Aorta (tissue), 5 donors: ENCODE results near the gene WDFY1. TPM values are rescaled to one million over a fixed set of nuclear protein-coding genes. Genes with fewer than 3 reads are reported as not detected.

Experiments
- ATAC-seq: fragments of 200-7000 bp; cut with Tn5 transposase; one replicate; pipeline ENCODE4 v1.9.1; 2022; ENCODE audit warnings: moderate library complexity; ENCODE audit not compliant: low FRiP score
- DNase-seq, 2 donors: peaks; one replicate each; pipeline ENCODE4 v3.0.0-alpha.2; 2020
- H3K27ac ChIP-seq, 2 donors: one replicate each; pipeline ENCODE4 v1.5.1; 2013; ENCODE audit warnings: low read length in 2 of 2, mild to moderate bottlenecking in 2 of 2, moderate library complexity in 2 of 2, control low read depth in 1 of 2, inconsistent platforms in 1 of 2, low read depth in 1 of 2
- H3K27me3 ChIP-seq, 2 donors: one replicate each; pipeline ENCODE4 v1.6.1; 2013; ENCODE audit warnings: control low read depth in 1 of 2, low read length in 1 of 2, mild to moderate bottlenecking in 1 of 2, moderate library complexity in 1 of 2; ENCODE audit not compliant: insufficient read depth in 2 of 2, control insufficient read depth in 1 of 2
- H3K36me3 ChIP-seq, 2 donors: one replicate each; pipeline ENCODE4 v1.6.1; 2013; ENCODE audit warnings: control low read depth in 1 of 2, low read length in 1 of 2, mild to moderate bottlenecking in 1 of 2; ENCODE audit not compliant: insufficient read depth in 2 of 2, control insufficient read depth in 1 of 2
- H3K4me1 ChIP-seq, 2 donors: one replicate each; pipeline ENCODE4 v1.6.1; 2013; ENCODE audit warnings: low read length in 2 of 2, control low read depth in 1 of 2, mild to moderate bottlenecking in 1 of 2, moderate library complexity in 1 of 2; ENCODE audit not compliant: insufficient read depth in 2 of 2, control insufficient read depth in 1 of 2
- H3K4me3 ChIP-seq, 2 donors: one replicate each; pipeline ENCODE4 v1.5.1; 2013; ENCODE audit warnings: low read length in 2 of 2, control low read depth in 1 of 2, mild to moderate bottlenecking in 1 of 2
- H3K9me3 ChIP-seq: one replicate; pipeline ENCODE4 v1.6.1; 2013; ENCODE audit warnings: mild to moderate bottlenecking, low read length; ENCODE audit not compliant: control insufficient read depth
- WGBS, 2 donors: extraction: QIAGEN DNeasy Blood & Tissue Kit; methylation state at CpG; one replicate each; pipeline ENCODE4 v1.1.7; 2013; 5-methylcytosine and 5-hydroxymethylcytosine counted together
- intact Hi-C, 2 donors: fragments of 100-400 bp; cut with DNase I; formaldehyde crosslinking; loops; one replicate each; pipeline versions ENCODE4 v1.14.2 to v1.15.0; 2022
- polyA plus RNA-seq, 2 donors: library from polyadenylated mRNA; stranded (reverse); fragments of 200-250 nt; gene quantifications; one replicate each; pipeline ENCODE4 v1.2.3, GENCODE V29; 2013
- total RNA-seq, 2 donors: library from RNA; stranded (reverse); fragmentation: NEBNext Ultra II Directional; extraction: Animal tissue kit (Norgen Biotek cat#: 25700); gene quantifications; one replicate each; pipeline ENCODE4 v1.2.1, GENCODE V29; 2021
- donor health status: healthy with polysubstance abuse.
- donor health status: Bipolar disorder and iron deficiency.
- donor health status: DM: no; HTN: no; CAD: no.
- donor health status: DM: no; HTN: no; CAD: no.
- donor health status: DM: yes; HTN: yes; CAD: no.

The WDFY1 gene
- total and polyA plus RNA-seq, 4 donors, result 17.4 to 56.5 (median 37.1) TPM

GRCh38 chr2:223980803-223981202 lies 35.7 kb upstream of the WDFY1 start:
- Histone ChIP-seq H3K4me1 (no peaks in the 10 kb centered on the region), H3K9me3 (no peaks in the 10 kb centered on the region), H3K27ac (no peak overlapping the region), H3K36me3 (no peaks in the 10 kb centered on the region), H3K4me3 (no peak overlapping the region), H3K27me3 (peaks cover 0 to 3% of the 10 kb centered on the region in 2 donors)
- DNase-seq (no peak), ATAC-seq (no peak)
- intact Hi-C loops, result no loop called here
- WGBS, 2 donors, result 92% methylated on average over 4 of the region's 4 CpGs

- H3K36me3 ChIP-seq, result no peaks in the 10 kb centered on the region
- DNase-seq, result no peak
- H3K9me3 ChIP-seq, result no peaks in the 10 kb centered on the region
- H3K4me3 ChIP-seq, result no peak overlapping the region
- intact Hi-C loops, result no loop called here
- WGBS, 2 donors, result 88 to 90% methylated on average over 1 of the region's 1 CpG
- peaks cover 0 to 3% of the 10 kb centered on the region in 2 donors for H3K27me3 ChIP-seq
- no peak for ATAC-seq
- H3K4me1 ChIP-seq, result no peaks in the 10 kb centered on the region
- no peak overlapping the region for H3K27ac ChIP-seq
These were observed 35.2 kb upstream of the WDFY1 start for GRCh38 chr2:223980397-223980735.

- intact Hi-C loops, result no loop called here
- H3K36me3 ChIP-seq, result no peaks in the 10 kb centered on the region
- 90% methylated on average over 2 of the region's 2 CpGs for WGBS, 2 donors
These were observed 34.7 kb upstream of the WDFY1 start for GRCh38 chr2:223979730-223980396.

GRCh38 chr2:223978451-223978850 lies 33.3 kb upstream of the WDFY1 start:
- intact Hi-C loops, result no loop called here
- Histone ChIP-seq H3K4me3 (no peak overlapping the region), H3K27ac (no peak overlapping the region), H3K9me3 (no peaks in the 10 kb centered on the region), H3K36me3 (no peaks in the 10 kb centered on the region), H3K27me3 (peaks cover 0 to 1% of the 10 kb centered on the region in 2 donors), H3K4me1 (no peaks in the 10 kb centered on the region)
- DNase-seq (no peak), ATAC-seq (no peak)
- 89 to 91% methylated on average over 4 of the region's 4 CpGs for WGBS, 2 donors

More at GRCh38 chr2:223979730-223980396, 34.7 kb upstream of the WDFY1 start:
- Histone ChIP-seq H3K4me1 (no peaks in the 10 kb centered on the region), H3K9me3 (no peaks in the 10 kb centered on the region), H3K27me3 (peaks cover 0 to 3% of the 10 kb centered on the region in 2 donors), H3K27ac (no peak overlapping the region), H3K4me3 (no peak overlapping the region)
- no peak for ATAC-seq
- DNase-seq, result no peak

GRCh38 chr2:223976635-223977226 lies 31.6 kb upstream of the WDFY1 start:
- ATAC-seq (no peak), DNase-seq (no peak)
- Histone ChIP-seq H3K4me1 (no peaks in the 10 kb centered on the region), H3K36me3 (no peaks in the 10 kb centered on the region), H3K27me3 (peaks cover 0 to 1% of the 10 kb centered on the region in 2 donors), H3K9me3 (no peaks in the 10 kb centered on the region), H3K27ac (no peak overlapping the region), H3K4me3 (no peak overlapping the region)
- intact Hi-C loops, result no loop called here
- WGBS, 2 donors, result 61 to 66% methylated on average over 3 of the region's 3 CpGs

- intact Hi-C loops, result loop anchor here in 1 of 2 donors (5.0 kb wide), 1 partner anchor 309 kb away; no protein-coding TSS in a partner anchor
- Histone ChIP-seq H3K27me3 (peaks cover 0 to 1% of the 10 kb centered on the region in 2 donors), H3K27ac (no peak overlapping the region), H3K4me1 (no peaks in the 10 kb centered on the region), H3K36me3 (no peaks in the 10 kb centered on the region), H3K4me3 (no peak overlapping the region), H3K9me3 (no peaks in the 10 kb centered on the region)
- WGBS, 2 donors, result 96 to 97% methylated on average over 3 of the region's 3 CpGs
- DNase-seq (no peak), ATAC-seq (no peak)
These were observed 28.5 kb upstream of the WDFY1 start for GRCh38 chr2:223973606-223974005.

- Histone ChIP-seq H3K27ac (no peak overlapping the region), H3K9me3 (no peaks in the 10 kb centered on the region), H3K36me3 (no peaks in the 10 kb centered on the region), H3K27me3 (peaks cover 0 to 1% of the 10 kb centered on the region in 2 donors), H3K4me1 (no peaks in the 10 kb centered on the region), H3K4me3 (no peak overlapping the region)
- ATAC-seq, result no peak
- 81 to 84% methylated on average over 7 of the region's 7 CpGs for WGBS, 2 donors
- no peak for DNase-seq
- intact Hi-C loops, result loop anchor here in 1 of 2 donors (5.0 kb wide), 1 partner anchor 310 kb away; no protein-coding TSS in a partner anchor
These were observed 27.5 kb upstream of the WDFY1 start for GRCh38 chr2:223972656-223973102.

- whole genome bisulfite sequencing, 2 donors, result 89 to 90% methylated on average over 5 of the region's 5 CpGs
- no peaks in the 10 kb centered on the region for H3K9me3 ChIP-seq
- peaks cover 0 to 2% of the 10 kb centered on the region in 2 donors for H3K36me3 ChIP-seq
- H3K4me1 ChIP-seq, result no peaks in the 10 kb centered on the region
- intact Hi-C loops, result loop anchor here (2.0 to 5.0 kb wide), 2 partner anchors 311 to 313 kb away; no protein-coding TSS in a partner anchor
- no peak for DNase-seq
- ATAC-seq, result no peak
- no peak overlapping the region for H3K27ac ChIP-seq
- no peaks in the 10 kb centered on the region for H3K27me3 ChIP-seq
- no peak overlapping the region for H3K4me3 ChIP-seq
These were observed 26.6 kb upstream of the WDFY1 start for GRCh38 chr2:223971731-223972130.
